Stimulated activated CD4-positive, alpha-beta T cell treated with anti-CD3 and anti-CD28 coated beads, Interleukin-1b, Interleukin-23, amount 100 ng/mL, for 4 hours (primary cell): ENCODE measurements around the gene PRDM4.
A peak's percentile ranks its signal among the peaks of the same experiment; 100 is the strongest.

Experiments used
- DNase-seq, 2 donors: peaks; one replicate each; pipeline ENCODE4 v3.0.0-alpha.2; 2020; ENCODE audit warnings: low read depth in 2 of 2

PRDM4 gene

GRCh38 chr12:107760809-107761501, at the start of gene PRDM4:
TSS of gene PRDM4 (minus strand) at chr12:107761137. CDS start at chr12:107760515, 622 bp downstream.
- peak; percentile 77 to 89 for DNase-seq

- DNase-seq: no peak
Measured at GRCh38 chr12:107807471-107808150, 46.7 kb upstream of the PRDM4 start.

- no peak for DNase-seq
Measured at GRCh38 chr12:107805488-107806180, 44.7 kb upstream of the PRDM4 start.

GRCh38 chr12:107803092-107803491, 42.2 kb upstream of the PRDM4 start:
- no peak for DNase-seq

- DNase-seq: no peak
Measured at GRCh38 chr12:107801150-107801549, 40.2 kb upstream of the PRDM4 start.

GRCh38 chr12:107798580-107798979, 37.6 kb upstream of the PRDM4 start:
- DNase-seq: no peak

- no peak for DNase-seq
Measured at GRCh38 chr12:107794451-107794850, 33.5 kb upstream of the PRDM4 start.

GRCh38 chr12:107791465-107792089, 30.6 kb upstream of the PRDM4 start:
- no peak for DNase-seq

GRCh38 chr12:107788690-107789458, 27.9 kb upstream of the PRDM4 start:
- no peak for DNase-seq

- no peak for DNase-seq
Measured at GRCh38 chr12:107788281-107788680, 27.3 kb upstream of the PRDM4 start.

GRCh38 chr12:107783406-107784376, 22.8 kb upstream of the PRDM4 start:
- no peak for DNase-seq

- DNase-seq: no peak
Measured at GRCh38 chr12:107782067-107782466, 21.1 kb upstream of the PRDM4 start.

- no peak for DNase-seq
Measured at GRCh38 chr12:107780298-107780697, 19.4 kb upstream of the PRDM4 start.

- DNase-seq: no peak
Measured at GRCh38 chr12:107779077-107779831, 18.3 kb upstream of the PRDM4 start.

GRCh38 chr12:107778383-107779025, 17.6 kb upstream of the PRDM4 start:
- no peak for DNase-seq

- DNase-seq: no peak
Measured at GRCh38 chr12:107776171-107776570, 15.2 kb upstream of the PRDM4 start.

- DNase-seq: no peak
Measured at GRCh38 chr12:107775093-107775721, 14.3 kb upstream of the PRDM4 start.

GRCh38 chr12:107774349-107775029, 13.6 kb upstream of the PRDM4 start, which contains the start of gene ASCL4:
TSS of gene ASCL4 (plus strand) at chr12:107774704. CDS start at chr12:107775219, 515 bp downstream.
- DNase-seq: no peak
